SK-N-SH (cell line): ENCODE data around the gene MMP3.

ENCODE experiments used
- JUND ChIP-seq: IDR thresholded peaks from 2 replicates; pipeline ENCODE4 v1.4.0; 2012
- POLR2AphosphoS5 ChIP-seq: IDR thresholded peaks from 2 replicates; pipeline ENCODE4 v1.6.1; 2012; ENCODE audit warnings: low read depth, low read length
- RAD21 ChIP-seq: IDR thresholded peaks from 2 replicates; pipeline ENCODE4 v1.6.1; 2012; ENCODE audit warnings: mild to moderate bottlenecking, low read length
- RCOR1 ChIP-seq: fragments of 150-350 bp; IDR thresholded peaks from 2 replicates; pipeline ENCODE4 v1.6.1; 2017; ENCODE audit warnings: antibody characterized with exemption, low read length
- RXRA ChIP-seq: IDR thresholded peaks from 2 replicates; pipeline ENCODE4 v1.4.0; 2012; ENCODE audit warnings: low read depth, mild to moderate bottlenecking, borderline replicate concordance
- TF ChIP-seq, protein P1 (sequence below): IDR thresholded peaks from 2 replicates; pipeline ENCODE4 v1.4.0; 2012; ENCODE audit warnings: low read depth, borderline replicate concordance
- TF ChIP-seq, protein P2 (sequence below): IDR thresholded peaks from 2 replicates; pipeline ENCODE4 v1.6.1; 2012; ENCODE audit warnings: mild to moderate bottlenecking, low read depth, low read length, moderate library complexity
- TF ChIP-seq, protein P3 (sequence below): fragments of 200-600 bp; sonication (generic); IDR thresholded peaks from 2 replicates; pipeline ENCODE4 v1.6.1; 2017; ENCODE audit warnings: antibody characterized with exemption, mild to moderate bottlenecking, moderate library complexity

DNA sequence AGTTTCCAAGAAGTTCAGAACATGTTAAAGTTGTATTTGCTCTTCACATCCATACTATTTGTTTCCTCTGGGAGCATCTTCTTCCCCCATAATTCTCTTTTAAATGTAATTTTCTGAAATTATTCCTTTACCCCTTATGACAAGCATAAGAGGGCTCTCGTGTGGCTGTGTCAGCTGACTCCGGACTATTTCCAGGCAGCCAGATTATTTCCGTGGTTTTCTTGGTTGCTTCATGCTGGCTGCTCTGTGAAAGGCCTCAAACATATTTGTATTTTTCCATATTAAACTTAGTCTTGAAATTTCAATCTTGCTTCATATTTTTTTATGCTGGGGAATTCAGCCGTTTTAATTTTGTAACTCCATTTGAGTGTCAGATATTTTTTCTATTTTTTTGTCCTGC, 42.6 kb downstream of the MMP3 start:
- TF ChIP-seq POLR2AphosphoS5 (no peak), JUND (no peak), RCOR1 (no peak), RXRA (no peak), RAD21 (no peak)
- TF ChIP-seq, protein P1, sequence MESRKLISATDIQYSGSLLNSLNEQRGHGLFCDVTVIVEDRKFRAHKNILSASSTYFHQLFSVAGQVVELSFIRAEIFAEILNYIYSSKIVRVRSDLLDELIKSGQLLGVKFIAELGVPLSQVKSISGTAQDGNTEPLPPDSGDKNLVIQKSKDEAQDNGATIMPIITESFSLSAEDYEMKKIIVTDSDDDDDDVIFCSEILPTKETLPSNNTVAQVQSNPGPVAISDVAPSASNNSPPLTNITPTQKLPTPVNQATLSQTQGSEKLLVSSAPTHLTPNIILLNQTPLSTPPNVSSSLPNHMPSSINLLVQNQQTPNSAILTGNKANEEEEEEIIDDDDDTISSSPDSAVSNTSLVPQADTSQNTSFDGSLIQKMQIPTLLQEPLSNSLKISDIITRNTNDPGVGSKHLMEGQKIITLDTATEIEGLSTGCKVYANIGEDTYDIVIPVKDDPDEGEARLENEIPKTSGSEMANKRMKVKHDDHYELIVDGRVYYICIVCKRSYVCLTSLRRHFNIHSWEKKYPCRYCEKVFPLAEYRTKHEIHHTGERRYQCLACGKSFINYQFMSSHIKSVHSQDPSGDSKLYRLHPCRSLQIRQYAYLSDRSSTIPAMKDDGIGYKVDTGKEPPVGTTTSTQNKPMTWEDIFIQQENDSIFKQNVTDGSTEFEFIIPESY: no peak
- TF ChIP-seq, protein P2, sequence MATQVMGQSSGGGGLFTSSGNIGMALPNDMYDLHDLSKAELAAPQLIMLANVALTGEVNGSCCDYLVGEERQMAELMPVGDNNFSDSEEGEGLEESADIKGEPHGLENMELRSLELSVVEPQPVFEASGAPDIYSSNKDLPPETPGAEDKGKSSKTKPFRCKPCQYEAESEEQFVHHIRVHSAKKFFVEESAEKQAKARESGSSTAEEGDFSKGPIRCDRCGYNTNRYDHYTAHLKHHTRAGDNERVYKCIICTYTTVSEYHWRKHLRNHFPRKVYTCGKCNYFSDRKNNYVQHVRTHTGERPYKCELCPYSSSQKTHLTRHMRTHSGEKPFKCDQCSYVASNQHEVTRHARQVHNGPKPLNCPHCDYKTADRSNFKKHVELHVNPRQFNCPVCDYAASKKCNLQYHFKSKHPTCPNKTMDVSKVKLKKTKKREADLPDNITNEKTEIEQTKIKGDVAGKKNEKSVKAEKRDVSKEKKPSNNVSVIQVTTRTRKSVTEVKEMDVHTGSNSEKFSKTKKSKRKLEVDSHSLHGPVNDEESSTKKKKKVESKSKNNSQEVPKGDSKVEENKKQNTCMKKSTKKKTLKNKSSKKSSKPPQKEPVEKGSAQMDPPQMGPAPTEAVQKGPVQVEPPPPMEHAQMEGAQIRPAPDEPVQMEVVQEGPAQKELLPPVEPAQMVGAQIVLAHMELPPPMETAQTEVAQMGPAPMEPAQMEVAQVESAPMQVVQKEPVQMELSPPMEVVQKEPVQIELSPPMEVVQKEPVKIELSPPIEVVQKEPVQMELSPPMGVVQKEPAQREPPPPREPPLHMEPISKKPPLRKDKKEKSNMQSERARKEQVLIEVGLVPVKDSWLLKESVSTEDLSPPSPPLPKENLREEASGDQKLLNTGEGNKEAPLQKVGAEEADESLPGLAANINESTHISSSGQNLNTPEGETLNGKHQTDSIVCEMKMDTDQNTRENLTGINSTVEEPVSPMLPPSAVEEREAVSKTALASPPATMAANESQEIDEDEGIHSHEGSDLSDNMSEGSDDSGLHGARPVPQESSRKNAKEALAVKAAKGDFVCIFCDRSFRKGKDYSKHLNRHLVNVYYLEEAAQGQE: no peak
- TF ChIP-seq, protein P3, sequence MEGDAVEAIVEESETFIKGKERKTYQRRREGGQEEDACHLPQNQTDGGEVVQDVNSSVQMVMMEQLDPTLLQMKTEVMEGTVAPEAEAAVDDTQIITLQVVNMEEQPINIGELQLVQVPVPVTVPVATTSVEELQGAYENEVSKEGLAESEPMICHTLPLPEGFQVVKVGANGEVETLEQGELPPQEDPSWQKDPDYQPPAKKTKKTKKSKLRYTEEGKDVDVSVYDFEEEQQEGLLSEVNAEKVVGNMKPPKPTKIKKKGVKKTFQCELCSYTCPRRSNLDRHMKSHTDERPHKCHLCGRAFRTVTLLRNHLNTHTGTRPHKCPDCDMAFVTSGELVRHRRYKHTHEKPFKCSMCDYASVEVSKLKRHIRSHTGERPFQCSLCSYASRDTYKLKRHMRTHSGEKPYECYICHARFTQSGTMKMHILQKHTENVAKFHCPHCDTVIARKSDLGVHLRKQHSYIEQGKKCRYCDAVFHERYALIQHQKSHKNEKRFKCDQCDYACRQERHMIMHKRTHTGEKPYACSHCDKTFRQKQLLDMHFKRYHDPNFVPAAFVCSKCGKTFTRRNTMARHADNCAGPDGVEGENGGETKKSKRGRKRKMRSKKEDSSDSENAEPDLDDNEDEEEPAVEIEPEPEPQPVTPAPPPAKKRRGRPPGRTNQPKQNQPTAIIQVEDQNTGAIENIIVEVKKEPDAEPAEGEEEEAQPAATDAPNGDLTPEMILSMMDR: no peak
